CD4-positive, alpha-beta T cell treated with Interleukin-1 beta for 1 hour (primary cell): ENCODE results near the gene HSPA1B.
"Not testable (repeated sequence)": the region's sequence is repeated elsewhere in the genome, so short reads cannot be mapped to it uniquely, and the experiment has no call there.

Experiments used
- DNase-seq, 2 donors: peaks; one replicate each; pipeline ENCODE4 v3.0.0-alpha.2; 2020 to 2022

HSPA1B gene

DNA sequence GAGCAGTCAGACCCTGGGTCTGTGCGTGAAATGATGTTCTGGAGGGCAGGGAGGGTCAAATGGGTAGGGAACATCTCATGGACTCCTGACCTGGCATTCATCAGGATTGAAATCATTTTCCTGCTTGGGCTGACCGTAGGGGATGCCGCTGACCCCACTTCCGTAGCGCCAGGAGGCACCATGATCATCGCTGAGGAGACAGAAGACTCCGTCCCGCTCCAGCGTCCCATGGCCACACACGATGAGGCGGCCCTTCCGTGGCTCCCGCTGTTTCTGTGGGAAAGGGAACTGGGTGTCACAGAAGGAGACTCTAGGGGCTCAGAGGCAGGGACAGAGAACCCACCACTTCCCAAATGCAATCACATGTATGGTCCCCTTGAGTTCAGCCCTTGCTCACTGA is 32.8 kb downstream of the HSPA1B start:
- no peak for DNase-seq

DNA sequence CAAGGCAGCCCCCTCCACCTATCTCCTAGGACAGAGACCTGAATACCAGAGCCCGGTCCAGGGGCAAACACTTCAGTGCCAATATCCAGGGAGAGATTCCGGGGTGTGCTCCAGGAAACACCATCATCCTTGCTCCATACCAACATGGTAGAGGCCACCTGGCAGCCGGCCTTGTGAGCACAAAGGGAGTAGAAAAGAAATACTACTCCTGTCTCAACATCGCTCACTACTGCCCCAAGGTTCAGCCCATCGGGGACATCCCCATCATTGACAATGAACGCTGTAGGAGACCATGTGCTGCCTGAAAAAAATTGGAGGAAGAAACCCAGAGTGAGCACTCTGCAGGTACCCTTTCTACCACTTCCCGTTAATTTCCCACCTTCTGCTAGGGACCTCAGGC is 33.6 kb downstream of the HSPA1B start:
- DNase-seq = no peak

DNA sequence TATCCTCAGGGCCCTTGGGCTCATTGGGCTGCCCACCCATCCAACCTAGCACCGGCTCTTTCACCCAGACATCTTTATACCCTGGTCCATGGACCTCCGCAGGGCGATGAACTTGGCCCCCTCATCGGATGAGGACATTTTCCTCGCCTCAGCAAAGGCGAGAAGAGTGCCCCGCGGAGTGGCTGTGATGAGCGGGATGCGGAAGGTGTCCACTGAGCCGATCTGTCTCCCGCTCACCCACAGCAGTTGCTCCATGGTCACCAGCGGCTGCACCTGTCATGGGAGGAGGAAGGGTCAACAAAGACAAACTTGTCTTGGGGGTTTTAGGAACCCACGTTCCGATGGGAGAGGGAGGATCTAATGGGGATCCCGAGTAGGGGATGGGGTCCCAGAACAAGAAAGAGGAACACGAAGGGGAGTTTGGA is 34.4 kb downstream of the HSPA1B start:
- DNase-seq = no peak

DNA sequence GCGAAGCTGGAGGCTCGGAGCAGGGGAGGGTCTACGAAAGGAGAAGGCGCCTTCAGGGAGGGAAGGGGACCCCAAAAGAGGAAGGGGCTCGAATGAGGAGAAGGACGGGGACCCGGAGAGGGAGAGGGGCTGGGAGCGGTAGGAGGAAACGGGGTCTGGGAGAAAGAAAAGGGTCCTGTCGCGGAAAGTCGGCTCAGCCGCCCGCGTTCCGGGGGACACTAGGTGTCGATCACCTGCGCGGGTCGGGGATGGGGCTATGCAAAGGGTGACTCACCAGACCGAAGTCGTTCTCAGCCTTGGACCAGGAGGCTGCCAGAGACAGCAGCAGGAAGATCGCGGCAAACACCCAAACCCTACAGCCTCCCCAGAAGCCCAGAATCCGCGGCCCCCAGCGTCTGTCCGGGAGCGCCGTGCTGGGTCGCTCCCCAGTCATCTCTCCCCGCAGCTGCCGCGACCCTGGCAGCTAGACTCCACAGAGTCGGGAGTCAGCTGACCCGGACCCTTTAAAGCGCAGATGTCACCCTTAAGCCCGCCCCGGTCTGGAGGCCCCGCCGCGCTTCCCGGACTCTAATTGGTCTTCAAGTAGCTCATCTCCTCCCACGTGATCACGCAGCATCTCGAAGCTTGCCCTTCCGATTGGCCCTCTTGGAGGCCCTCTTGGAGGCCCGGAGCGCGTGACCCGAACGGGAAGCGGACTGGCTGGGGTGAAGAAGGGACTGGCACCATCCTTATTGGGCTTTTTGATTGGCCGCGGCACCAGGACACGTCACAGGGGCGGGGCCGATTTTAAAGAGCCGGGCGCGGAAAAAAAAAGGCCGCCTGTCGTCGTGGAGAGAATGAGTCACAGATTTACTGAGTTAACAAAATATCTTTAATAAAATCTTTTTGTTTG is 35.1 kb downstream of the HSPA1B start, which contains the start of gene NEU1:
Gene NEU1 (minus strand): TSS at position 478 of the 892 bp plus-strand sequence. CDS start 45 bp downstream, at position 433.
- DNase-seq = peak; percentile 100

DNA sequence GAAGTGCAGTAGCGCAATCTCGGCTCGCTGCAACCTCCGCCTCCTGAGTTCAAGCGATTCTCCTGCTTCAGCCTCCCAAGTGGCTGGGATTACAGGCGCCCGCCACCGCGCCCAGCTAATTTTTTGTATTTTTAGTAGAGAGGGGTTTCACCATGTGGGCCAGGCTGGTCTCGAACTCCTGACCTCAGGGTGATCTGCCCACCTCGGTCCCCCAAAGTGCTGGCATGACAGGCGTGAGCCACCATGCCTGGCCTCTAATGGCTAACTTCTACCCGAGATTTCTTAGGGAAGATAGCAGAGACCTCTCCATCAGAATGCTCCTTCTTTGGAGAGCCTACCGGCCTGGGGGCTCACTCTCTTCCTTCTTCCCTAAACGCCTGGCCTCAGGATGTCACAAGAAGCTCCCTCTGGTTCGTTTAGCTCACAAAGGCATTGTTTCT is 36.6 kb downstream of the HSPA1B start:
- DNase-seq = not testable (repeated sequence)

DNA sequence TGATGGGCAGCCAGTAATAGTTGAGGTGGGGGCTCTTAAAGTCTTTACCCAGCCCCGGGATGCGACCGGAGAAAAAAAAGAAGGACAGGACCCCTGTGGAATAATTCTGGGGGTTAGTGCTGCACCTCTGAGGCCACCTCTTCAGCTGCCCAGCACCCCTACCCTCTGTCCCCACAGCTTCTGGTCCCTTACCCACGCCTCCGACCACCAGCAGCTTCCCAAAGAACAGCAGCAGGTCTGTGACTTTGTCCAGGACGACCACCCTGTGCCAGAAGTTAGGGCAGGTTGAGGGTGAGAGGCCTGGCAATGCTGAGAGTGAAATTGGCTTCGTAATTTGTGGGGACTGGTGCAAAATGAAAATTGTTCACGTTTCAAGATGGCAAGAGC is 37.3 kb downstream of the HSPA1B start:
- no peak for DNase-seq

DNA sequence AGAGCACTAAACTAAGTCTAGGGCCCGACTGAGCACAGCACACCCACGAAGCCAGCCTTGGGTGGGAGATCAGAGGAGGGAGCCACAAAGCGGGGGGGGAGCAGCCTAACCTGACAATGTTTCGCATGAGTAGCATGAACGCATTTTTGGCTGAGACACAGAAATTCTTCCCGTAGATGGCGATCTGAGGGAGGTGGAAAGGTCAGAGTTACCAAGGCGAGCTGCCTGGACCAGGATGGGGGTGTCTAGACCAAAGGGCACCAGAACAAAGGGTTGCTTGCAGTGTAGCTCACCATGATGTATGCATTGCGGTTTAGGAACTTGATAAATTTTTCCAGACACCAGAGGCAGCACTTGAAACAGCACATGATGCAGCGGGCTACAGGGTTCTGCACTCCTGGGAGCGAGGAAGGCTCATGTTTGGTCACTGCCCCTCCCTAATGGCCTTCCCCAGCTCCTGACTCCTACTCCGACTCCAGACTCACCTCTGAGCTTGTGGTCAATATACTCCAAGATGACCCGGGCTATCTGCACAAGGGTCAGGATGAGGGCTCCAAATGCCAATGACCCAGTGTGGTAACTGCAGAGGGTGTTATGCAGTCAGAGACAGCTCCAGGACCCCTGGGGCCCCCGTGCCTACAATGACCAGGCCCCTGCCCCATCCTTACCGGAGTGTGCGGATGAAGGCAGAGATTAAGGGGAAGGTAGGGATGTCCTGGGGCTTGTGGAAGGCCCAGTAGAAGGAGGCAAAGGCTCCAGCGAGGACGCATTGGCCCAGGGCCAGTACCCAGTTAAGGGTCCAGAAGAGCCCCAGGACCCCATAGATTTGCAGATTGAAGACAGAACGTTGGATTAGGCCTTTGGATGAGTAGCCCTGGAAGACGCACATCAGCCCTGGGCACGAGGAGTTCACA is 37.9 kb downstream of the HSPA1B start:
- DNase-seq = no peak

DNA sequence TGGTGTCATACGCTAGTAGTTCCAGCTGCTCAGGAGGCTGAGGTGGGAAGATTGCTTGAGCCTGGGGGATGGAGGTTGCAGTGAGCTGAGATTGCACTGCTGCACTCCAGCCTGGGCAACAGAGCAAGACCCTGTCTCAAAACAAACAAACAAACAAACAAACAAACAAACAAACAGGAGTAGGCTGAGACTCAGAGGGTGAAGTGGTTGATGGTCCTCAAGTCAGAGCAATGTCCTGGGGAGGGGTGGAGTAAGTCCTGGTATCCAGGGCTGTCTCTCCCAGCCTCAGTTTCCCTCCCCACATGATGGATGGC is 41.1 kb downstream of the HSPA1B start:
- DNase-seq = not testable (repeated sequence)

DNA sequence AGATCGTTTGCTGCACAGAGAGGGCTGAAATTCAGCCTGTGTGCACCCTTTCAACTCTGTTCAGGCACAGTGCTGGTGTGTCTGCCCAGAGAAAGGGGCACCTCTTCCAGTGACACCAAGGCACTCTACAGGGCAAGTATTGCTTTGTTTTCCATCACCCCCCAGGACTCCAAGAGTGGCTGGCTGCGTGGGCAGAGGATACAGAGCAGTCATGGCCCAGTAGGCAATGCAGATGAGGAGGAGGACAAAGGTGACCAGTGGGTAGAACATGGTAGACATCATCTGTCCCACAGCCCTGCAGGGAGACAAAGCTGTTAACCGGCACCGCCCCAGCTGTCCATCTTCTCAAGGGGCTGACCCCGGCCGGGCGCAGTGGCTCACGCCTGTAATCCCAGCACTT is 41.8 kb downstream of the HSPA1B start:
- DNase-seq = no peak

DNA sequence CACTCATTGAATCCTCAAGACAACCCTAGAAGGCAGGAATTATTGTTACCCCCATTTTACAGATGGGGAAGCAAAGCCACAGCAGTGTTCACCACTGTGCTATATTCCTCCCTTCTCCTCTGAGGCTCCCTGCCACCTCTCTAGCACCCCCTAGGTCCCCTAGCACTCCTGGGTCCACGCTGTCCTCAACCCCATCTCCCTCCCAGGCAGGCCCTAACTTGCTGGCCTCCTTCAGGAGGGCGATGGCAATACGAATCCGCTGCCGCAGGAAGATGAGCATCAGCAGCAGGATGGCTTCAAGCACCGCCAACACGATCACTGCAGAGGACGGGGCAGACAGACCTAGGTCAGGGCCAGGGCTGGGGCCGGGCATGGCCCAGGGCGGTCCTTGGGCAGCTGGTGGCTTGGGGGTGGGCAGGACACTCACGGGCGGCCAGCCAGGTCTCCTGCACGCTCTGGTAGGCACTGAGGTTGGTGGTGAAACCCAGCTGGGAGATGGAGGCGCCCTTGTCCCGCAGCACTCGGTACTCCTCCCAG is 42.9 kb downstream of the HSPA1B start:
- no peak for DNase-seq

DNA sequence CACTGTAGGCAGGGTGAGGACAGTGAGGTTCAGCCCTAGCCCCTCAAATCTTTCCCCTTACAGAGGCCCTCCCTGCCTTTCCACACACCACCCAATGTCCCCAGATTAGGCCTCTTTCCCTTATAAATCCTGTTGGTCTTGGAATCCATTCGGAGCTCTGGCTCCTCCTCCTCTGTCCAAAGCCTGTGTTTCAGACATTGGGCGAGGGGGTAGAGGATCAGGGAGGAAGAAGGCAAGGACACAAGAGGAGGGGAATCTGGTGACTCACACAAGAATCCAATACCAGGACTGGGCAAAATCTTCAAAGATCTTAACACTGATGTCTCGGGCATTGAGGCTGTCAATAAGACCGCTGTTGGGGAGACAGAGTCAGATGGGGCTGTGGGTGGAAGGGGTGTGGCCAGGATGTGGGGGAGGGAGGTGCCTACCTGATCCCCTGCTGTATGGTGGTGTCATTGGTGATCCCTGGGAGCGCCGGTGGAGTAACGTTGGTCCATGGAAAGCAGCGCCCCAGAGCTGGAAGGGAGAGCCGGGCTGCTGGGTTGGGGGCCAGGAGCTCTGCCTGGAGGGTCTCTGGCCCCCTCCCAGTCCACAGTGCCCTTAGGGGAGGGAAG is 43.6 kb downstream of the HSPA1B start:
- no peak for DNase-seq

DNA sequence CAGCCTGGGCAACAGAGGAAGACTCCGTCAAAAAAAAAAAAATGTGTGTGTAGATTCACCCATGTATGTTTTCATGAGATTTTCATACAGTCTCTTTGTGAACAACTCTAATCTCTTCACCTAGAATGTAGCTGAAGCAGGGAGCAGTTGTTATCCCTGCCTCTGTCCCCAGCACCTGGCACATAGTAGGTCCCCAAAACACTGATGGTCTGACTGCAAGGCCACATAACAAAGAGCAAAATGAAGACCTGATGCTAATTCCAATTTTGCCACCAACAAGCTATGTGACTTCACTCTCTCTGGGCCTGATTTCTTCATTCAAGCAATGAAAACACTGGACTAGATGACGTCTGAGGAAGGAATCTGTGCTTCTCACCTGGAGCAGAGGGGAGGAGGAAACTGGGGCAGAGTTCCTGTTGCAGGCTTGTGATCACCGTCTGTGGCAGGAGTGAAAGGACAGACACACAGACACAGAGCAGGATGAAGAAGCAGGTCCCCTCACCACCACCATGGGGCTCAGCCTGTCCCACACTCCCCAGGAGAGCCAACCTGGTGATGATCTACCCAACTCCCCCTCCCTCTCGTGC is 46.6 kb downstream of the HSPA1B start:
- no peak for DNase-seq

DNA sequence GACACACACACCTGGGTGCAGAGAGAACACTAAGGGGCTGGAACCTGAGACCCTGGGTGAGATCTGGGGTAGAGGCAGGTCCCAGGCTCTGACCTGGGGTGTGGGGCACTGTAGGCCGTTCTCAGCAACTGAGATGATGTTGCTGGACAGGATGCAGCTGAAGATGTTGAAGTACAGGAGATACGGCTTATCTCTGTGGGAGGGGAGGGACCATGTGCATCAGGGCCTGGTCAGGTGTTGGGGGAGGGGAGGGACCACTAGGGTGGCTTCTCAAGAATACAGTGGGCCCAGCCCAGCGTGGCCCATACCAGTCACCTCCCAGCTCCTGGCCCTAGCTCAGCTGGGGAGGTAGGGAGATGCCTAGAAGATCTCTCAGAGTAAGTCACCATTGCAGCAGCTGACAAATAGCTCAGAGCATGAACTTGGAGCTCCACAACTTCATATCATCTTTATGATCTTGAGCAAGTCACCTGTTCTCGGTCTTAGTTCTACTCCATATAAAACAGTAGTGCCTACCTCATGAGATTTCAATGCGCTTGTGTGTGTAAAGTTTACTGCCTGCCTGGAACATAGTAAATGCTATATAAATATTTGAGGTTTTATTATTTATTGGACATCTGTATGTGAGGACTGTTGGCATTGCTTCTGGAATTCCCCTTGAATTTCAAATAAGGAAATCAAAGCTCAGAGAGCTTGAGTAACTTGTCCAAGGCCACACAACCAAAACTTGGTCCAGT is 47.5 kb downstream of the HSPA1B start:
- no peak for DNase-seq

DNA sequence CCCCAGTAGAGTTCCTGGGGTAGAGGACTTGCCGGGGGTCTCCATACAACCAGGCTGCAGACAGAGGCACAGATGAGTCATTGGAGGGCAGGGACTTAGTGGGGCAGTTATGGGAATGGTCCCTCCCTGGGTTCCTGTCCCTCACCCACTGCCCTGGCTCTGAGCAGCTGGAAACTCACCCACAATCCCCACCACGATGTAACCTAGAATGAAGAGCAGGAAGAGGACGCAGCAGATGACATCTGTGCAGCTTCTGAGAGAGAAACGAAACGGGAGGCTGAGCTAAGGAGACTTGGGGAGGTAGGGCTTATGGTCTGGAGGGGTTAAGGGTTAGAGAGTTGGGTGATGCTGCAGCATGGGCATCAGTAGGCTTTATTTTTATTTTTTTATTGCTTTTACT is 48.3 kb downstream of the HSPA1B start:
- no peak for DNase-seq

DNA sequence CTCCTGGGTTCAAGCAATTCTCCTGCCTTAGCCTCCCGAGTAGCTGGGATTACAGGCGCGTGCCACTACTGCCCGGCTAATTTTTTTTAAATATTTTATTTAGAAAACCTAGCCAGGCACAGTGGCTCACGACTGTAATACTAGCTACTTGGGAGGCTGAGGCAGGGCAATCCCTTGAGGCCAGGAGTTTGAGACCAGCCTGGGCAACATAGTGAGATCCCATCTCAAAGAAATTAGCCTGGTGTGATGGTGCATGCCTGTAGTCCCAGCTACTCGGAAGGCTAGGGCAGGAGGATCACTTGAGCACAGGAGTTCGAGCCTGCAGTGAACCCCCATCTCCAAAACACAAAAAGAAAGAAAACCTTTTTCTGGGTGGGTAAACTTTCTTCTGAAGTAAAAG is 48.8 kb downstream of the HSPA1B start:
- DNase-seq = no peak

DNA sequence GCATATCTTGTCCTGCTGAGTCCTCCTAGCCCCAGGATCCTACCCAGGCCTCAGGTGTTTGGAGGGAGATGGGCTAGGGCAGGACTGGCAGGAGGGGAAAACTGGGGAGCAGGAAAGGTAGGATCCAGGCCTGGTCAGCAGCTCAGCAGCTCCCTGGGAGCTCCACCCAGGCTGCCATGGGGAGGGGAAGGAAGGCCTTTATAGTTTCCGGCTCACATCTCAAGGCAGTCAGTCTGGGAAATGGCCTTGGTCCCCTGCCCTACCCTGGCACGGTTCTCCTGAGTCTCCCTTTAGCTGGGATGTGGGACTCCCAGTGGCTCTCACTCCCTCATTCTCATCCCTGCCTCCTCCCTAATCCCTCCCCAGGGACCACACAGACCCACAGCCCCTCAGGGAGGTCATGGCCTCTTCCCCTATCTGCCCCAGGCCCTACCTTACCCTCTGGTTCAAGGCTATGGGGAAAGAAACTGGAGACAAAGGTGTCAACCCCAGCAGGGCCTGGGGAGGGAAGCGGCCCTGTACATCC is 49.6 kb downstream of the HSPA1B start:
- no peak for DNase-seq

DNA sequence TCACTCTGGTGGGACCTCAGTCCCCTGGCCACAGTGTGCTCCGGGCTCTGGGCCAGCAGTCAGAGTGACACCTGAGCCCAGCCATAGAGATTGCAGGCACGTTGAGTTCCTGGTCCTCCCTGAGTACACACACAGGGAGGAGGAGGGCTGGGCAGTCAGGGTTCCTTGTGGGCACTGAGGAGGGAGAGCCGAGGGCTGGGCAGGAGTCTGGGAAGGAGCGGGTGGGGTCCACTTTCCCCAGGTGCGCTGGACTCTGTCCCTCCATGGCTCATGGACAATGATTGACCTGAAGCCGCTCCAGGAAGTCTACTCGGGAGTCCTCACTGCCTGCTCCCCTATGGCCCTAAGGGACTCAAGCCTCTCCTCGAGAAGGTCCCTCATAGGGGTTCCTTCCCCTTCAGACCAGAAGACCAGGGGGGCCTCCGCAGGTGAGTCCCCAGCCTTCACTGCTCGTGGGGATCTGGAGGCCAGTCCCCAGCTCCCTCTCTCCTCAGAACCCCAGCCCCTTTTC is 50.2 kb downstream of the HSPA1B start:
- no peak for DNase-seq

DNA sequence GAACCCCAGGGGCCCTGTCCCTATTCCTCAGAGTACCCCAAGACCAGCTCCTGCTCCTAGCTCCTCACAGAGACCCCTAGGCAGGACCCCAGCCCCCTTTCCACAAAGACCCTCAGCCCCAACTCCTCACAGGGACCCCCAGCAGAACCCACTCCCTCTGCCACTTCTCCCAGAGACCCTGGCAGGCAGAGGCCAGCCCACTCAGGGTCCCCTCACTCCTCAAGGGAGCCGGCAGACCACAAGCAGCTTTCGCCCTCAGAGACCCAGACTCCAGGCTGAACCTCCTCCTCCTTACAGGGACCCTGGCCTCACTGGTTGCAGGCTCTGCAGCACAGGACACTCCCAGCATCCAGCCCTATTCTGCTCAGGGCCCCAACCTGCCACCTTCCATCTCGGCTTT is 50.7 kb downstream of the HSPA1B start:
- DNase-seq = no peak

DNA sequence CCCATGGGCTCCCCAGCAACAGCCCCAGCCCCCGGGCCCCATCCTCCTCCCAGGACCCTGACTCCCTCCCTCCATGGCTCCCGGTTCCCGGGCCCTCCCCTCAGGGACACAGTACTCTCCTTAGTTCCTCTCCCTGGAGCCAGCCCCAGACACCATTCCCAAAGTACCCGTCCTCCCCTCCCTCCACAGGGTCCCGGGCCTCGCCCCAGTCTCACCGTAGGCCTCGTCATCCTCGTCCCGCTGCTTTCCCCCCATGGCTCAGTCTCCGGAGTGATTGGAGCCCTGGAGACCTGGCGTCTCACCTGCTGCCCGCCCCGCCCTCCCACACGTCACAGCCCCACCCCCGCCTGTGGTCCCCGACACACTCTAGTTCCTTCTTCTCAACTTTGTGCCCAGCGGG is 51.2 kb downstream of the HSPA1B start, which contains the start of gene SLC44A4:
Gene SLC44A4 (minus strand): TSS at position 272 of the 400 bp plus-strand sequence. CDS start 17 bp downstream, at position 255.
- no peak for DNase-seq

DNA sequence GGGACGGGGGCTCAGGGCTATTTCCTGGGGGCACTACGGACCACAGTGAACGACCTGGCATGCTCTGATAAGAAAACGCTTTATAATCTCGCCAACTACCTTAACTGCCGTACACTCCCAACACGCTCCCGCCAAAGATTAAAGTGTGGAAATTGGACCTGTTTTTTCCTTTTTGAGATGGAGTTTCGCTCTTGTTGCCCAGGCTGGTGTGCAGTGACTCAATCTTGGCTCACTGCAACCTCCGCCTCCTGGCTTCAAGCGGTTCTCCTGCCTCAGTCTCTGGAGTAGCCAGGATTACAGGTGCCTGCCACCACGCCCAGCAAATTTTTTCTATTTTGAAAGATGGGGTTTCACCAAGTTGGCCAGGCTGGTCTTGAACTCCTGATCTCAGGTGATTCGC is 51.6 kb downstream of the HSPA1B start:
- no peak for DNase-seq
